AG09309 (cell line): ENCODE data around the gene IFNAR1.
"Not testable (repeated sequence)": the region's sequence is repeated elsewhere in the genome, so short reads cannot be mapped to it uniquely, and the experiment has no call there.

ENCODE experiments used
- DNase-seq: peaks from one replicate; pipeline ENCODE4 v3.0.0-alpha.2; 2010; ENCODE audit warnings: low read depth
- H3K4me3 ChIP-seq: 2 replicates; pipeline ENCODE4 v1.5.1; 2011; ENCODE audit warnings: mild to moderate bottlenecking, low read depth, low read length, moderate library complexity; ENCODE audit not compliant: control insufficient read depth
- CTCF ChIP-seq: IDR thresholded peaks from 2 replicates; pipeline ENCODE4 v1.5.1; 2011; ENCODE audit warnings: mild to moderate bottlenecking, low read depth, low read length, inconsistent platforms; ENCODE audit not compliant: insufficient read depth, control insufficient read depth; ENCODE audit errors: missing control alignments

Gene IFNAR1

GRCh38 chr21:33313611-33314010, 11.2 kb upstream of the IFNAR1 start:
- no peak overlapping the region for H3K4me3 ChIP-seq
- no peak for DNase-seq
- TF ChIP-seq CTCF: no peak

- H3K4me3 ChIP-seq: no peak overlapping the region
- DNase-seq: peak; percentile 52
- TF ChIP-seq CTCF: no peak
Measured at GRCh38 chr21:33314111-33314510, 10.7 kb upstream of the IFNAR1 start.

GRCh38 chr21:33315946-33316710, 8.6 kb upstream of the IFNAR1 start:
- DNase-seq: no peak
- TF ChIP-seq CTCF: no peak

GRCh38 chr21:33317145-33317544, 7.6 kb upstream of the IFNAR1 start:
- H3K4me3 ChIP-seq: no peak overlapping the region
- no peak for DNase-seq
- TF ChIP-seq CTCF: no peak

More at GRCh38 chr21:33315946-33316710, 8.6 kb upstream of the IFNAR1 start:
- no peak overlapping the region for H3K4me3 ChIP-seq

- DNase-seq: no peak
- no peak for TF ChIP-seq CTCF
- H3K4me3 ChIP-seq: no peak overlapping the region
Measured at GRCh38 chr21:33317786-33318486, 6.8 kb upstream of the IFNAR1 start.

GRCh38 chr21:33321005-33321404, 3.8 kb upstream of the IFNAR1 start:
- H3K4me3 ChIP-seq, DNase-seq: not testable (repeated sequence)

- not testable (repeated sequence) for DNase-seq, H3K4me3 ChIP-seq
Measured at GRCh38 chr21:33323610-33324009, 1.2 kb upstream of the IFNAR1 start.
